Neural progenitor cell (in vitro differentiated cells): ENCODE data around the gene GPD1L. TPM values are rescaled to one million over a fixed set of nuclear protein-coding genes. Genes with fewer than 3 reads are reported as not detected.

Experiments used
- DNase-seq: peaks from one replicate; pipeline ENCODE4 v3.0.0-alpha.2; 2016; ENCODE audit warnings: low spot score
- H2AFZ ChIP-seq: fragments of 200-600 bp; sonication (generic); replicated peaks from 2 replicates; pipeline ENCODE4 v1.6.1; 2016; ENCODE audit warnings: antibody characterized with exemption
- H3F3A ChIP-seq: fragments of 200-600 bp; sonication (generic); 2 replicates; pipeline ENCODE4 v1.6.1; 2016; ENCODE audit warnings: antibody characterized with exemption, low read depth
- H3K27ac ChIP-seq: fragments of 200-600 bp; sonication (generic); 2 replicates; pipeline ENCODE4 v1.5.1; 2016; ENCODE audit warnings: mild to moderate bottlenecking
- H3K27me3 ChIP-seq: fragments of 200-600 bp; sonication (generic); 2 replicates; pipeline ENCODE4 v1.6.1; 2016; ENCODE audit warnings: mild to moderate bottlenecking, moderate library complexity
- H3K36me3 ChIP-seq: fragments of 200-600 bp; sonication (generic); 2 replicates; pipeline ENCODE4 v1.5.1; 2016
- H3K4me1 ChIP-seq: fragments of 200-600 bp; sonication (generic); 2 replicates; pipeline ENCODE4 v1.6.1; 2016; ENCODE audit warnings: mixed run types
- H3K4me2 ChIP-seq: fragments of 200-600 bp; sonication (generic); 2 replicates; pipeline ENCODE4 v1.6.1; 2016
- H3K4me3 ChIP-seq: fragments of 200-600 bp; sonication (generic); 2 replicates; pipeline ENCODE4 v1.5.1; 2016
- H3K79me2 ChIP-seq: fragments of 200-600 bp; sonication (generic); 2 replicates; pipeline ENCODE4 v1.6.1; 2016; ENCODE audit warnings: low read depth
- H3K9ac ChIP-seq: fragments of 200-600 bp; sonication (generic); 2 replicates; pipeline ENCODE4 v1.6.1; 2016
- H3K9me3 ChIP-seq: fragments of 200-600 bp; sonication (generic); 2 replicates; pipeline ENCODE4 v1.5.1; 2016; ENCODE audit warnings: low read depth
- H4K20me1 ChIP-seq: fragments of 200-600 bp; sonication (generic); 2 replicates; pipeline ENCODE4 v1.6.1; 2016; ENCODE audit warnings: low read depth
- H3K27ac Mint-ChIP-seq: 3 replicates; pipeline ENCODE4 v1.8.0; 2021; ENCODE audit warnings: mixed read lengths
- H3K27me3 Mint-ChIP-seq: 2 replicates; pipeline ENCODE4 v1.8.0; 2022; ENCODE audit warnings: low read depth, mild to moderate bottlenecking, inconsistent platforms, moderate library complexity, mixed read lengths; ENCODE audit not compliant: insufficient read depth
- H3K36me3 Mint-ChIP-seq: 3 replicates; pipeline ENCODE4 v1.8.0; 2021; ENCODE audit warnings: mixed read lengths
- H3K4me1 Mint-ChIP-seq: 3 replicates; pipeline ENCODE4 v1.8.0; 2021; ENCODE audit warnings: mixed read lengths
- H3K4me3 Mint-ChIP-seq: 3 replicates; pipeline ENCODE4 v1.8.0; 2021; ENCODE audit warnings: mild to moderate bottlenecking, moderate library complexity, mixed read lengths
- H3K9me3 Mint-ChIP-seq: 3 replicates; pipeline ENCODE4 v1.8.0; 2020; ENCODE audit warnings: mixed read lengths
- CTCF ChIP-seq: fragments of 200-600 bp; sonication (generic); IDR thresholded peaks from 2 replicates; pipeline ENCODE4 v1.5.1; 2017; ENCODE audit warnings: antibody characterized with exemption, mild to moderate bottlenecking
- EZH2 ChIP-seq: fragments of 200-600 bp; sonication (generic); IDR thresholded peaks from 2 replicates; pipeline ENCODE4 v1.6.1; 2017; ENCODE audit warnings: antibody characterized with exemption, mild to moderate bottlenecking, moderate library complexity
- EZH2phosphoT487 ChIP-seq: fragments of 200-600 bp; sonication (generic); IDR thresholded peaks from 2 replicates; pipeline ENCODE4 v1.6.1; 2017; ENCODE audit warnings: antibody characterized with exemption
- total RNA-seq: library from RNA; depleted of rRNA; stranded (reverse); fragments of >200 nt; gene quantifications from 2 replicates; pipeline ENCODE4 v1.2.3, GENCODE V29; 2015; ENCODE audit warnings: low replicate concordance

The GPD1L gene
- total RNA-seq, 1 donor from 2014 or later: 5.6 TPM

- no peak for TF ChIP-seq EZH2phosphoT487
- no peak for TF ChIP-seq EZH2
- TF ChIP-seq CTCF: no peak
- Histone ChIP-seq H3K9ac (no peak overlapping the region), H4K20me1 (no peaks in the 10 kb centered on the region), H3K4me2 (no peak overlapping the region), H2AFZ (no peak overlapping the region), H3F3A (no peaks in the 10 kb centered on the region), H3K27ac (no peak overlapping the region), H3K36me3 (no peaks in the 10 kb centered on the region), H3K9me3 (no peaks in the 10 kb centered on the region), H3K27me3 (no peaks in the 10 kb centered on the region), H3K4me1 (no peaks in the 10 kb centered on the region), H3K79me2 (no peaks in the 10 kb centered on the region), H3K4me3 (no peak overlapping the region)
- DNase-seq: no peak
- peaks cover 6% of the 10 kb centered on the region for H3K27me3 Mint-ChIP-seq
- peaks cover 2% of the 10 kb centered on the region for H3K36me3 Mint-ChIP-seq
- H3K9me3 Mint-ChIP-seq: no peaks in the 10 kb centered on the region
- H3K27ac Mint-ChIP-seq: no peak overlapping the region
- peaks cover 6% of the 10 kb centered on the region for H3K4me1 Mint-ChIP-seq
- no peak overlapping the region for H3K4me3 Mint-ChIP-seq
Observed at GRCh38 chr3:32147509-32147908, 41.1 kb downstream of the GPD1L start.

- DNase-seq: no peak
- Mint-ChIP-seq H3K27ac (peak overlapping the region; percentile 28), H3K9me3 (no peaks in the 10 kb centered on the region)
Observed at GRCh38 chr3:32147933-32148332, 41.5 kb downstream of the GPD1L start.

GRCh38 chr3:32148351-32148750 lies 41.9 kb downstream of the GPD1L start:
- peaks cover 6% of the 10 kb centered on the region for H3K4me1 Mint-ChIP-seq
- Histone ChIP-seq H3K27me3 (no peaks in the 10 kb centered on the region), H3K4me3 (no peak overlapping the region), H3K27ac (no peak overlapping the region), H3K4me2 (peak overlapping the region; percentile 10), H3K9ac (no peak overlapping the region), H4K20me1 (no peaks in the 10 kb centered on the region), H2AFZ (peak overlapping the region; percentile 58), H3K79me2 (no peaks in the 10 kb centered on the region), H3F3A (no peaks in the 10 kb centered on the region), H3K9me3 (no peaks in the 10 kb centered on the region), H3K36me3 (no peaks in the 10 kb centered on the region), H3K4me1 (no peaks in the 10 kb centered on the region)
- peaks cover 2% of the 10 kb centered on the region for H3K36me3 Mint-ChIP-seq
- peaks cover 6% of the 10 kb centered on the region for H3K27me3 Mint-ChIP-seq
- no peak for TF ChIP-seq EZH2
- TF ChIP-seq CTCF: no peak
- TF ChIP-seq EZH2phosphoT487: no peak
- H3K4me3 Mint-ChIP-seq: no peak overlapping the region
- no peak for DNase-seq
- no peaks in the 10 kb centered on the region for H3K9me3 Mint-ChIP-seq
- no peak overlapping the region for H3K27ac Mint-ChIP-seq

More at GRCh38 chr3:32147933-32148332, 41.5 kb downstream of the GPD1L start:
- Histone ChIP-seq H3K4me2 (no peak overlapping the region), H3K79me2 (no peaks in the 10 kb centered on the region), H3K27ac (no peak overlapping the region), H3K36me3 (no peaks in the 10 kb centered on the region), H4K20me1 (no peaks in the 10 kb centered on the region), H3F3A (no peaks in the 10 kb centered on the region), H3K27me3 (no peaks in the 10 kb centered on the region), H3K4me1 (no peaks in the 10 kb centered on the region), H3K4me3 (no peak overlapping the region), H2AFZ (peak overlapping the region; percentile 58), H3K9ac (no peak overlapping the region), H3K9me3 (no peaks in the 10 kb centered on the region)
- no peak for TF ChIP-seq CTCF
- no peak for TF ChIP-seq EZH2phosphoT487
- no peak for TF ChIP-seq EZH2
- Mint-ChIP-seq H3K27me3 (peaks cover 6% of the 10 kb centered on the region), H3K36me3 (peaks cover 2% of the 10 kb centered on the region), H3K4me1 (peaks cover 6% of the 10 kb centered on the region), H3K4me3 (no peak overlapping the region)
